ENCODE data around the gene ZCCHC14.

DNA sequence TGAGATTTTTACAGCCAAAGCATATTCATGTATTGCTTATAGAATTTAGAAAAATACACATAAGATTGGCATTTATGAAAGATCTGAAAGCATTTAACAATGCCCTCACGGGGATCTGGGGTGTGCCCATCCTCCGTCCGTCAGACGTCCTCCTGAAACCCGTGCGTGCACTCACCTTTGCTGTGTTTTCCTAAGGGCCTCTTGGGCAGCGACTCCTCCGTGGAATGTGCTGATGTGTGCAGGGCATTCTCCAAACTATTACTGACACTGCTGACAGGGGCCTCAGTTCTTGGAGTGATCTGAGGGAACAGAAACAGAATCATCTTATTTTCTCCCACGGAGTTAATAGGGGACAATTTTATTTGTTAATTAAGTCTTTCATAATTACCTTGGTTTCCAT is 33.0 kb downstream of the ZCCHC14 start:
- TF ChIP-seq SRF (IDR thresholded peaks at IDR 0.05; ENCODE audit: low read depth, low read length) (no peak), SP1 (IDR thresholded peaks at IDR 0.05; ENCODE audit: low read depth, low read length) (no peak), SIN3A (conservative IDR thresholded peaks at IDR 0.05 in 1 of 2, IDR thresholded peaks at IDR 0.05 in 1 of 2; ENCODE audit: low read depth in 1 of 2, low read length in 2 of 2) (no peak), HDAC6 (IDR thresholded peaks at IDR 0.05; ENCODE audit: low read depth, low read length) (no peak), POLR2AphosphoS5 (IDR thresholded peaks at IDR 0.05; ENCODE audit: low read depth, low read length) (no peak), EP300 (IDR thresholded peaks at IDR 0.05; ENCODE audit: borderline replicate concordance in 1 of 2, low read depth in 2 of 2, low read length in 2 of 2) (no peak), EZH2 (IDR thresholded peaks at IDR 0.05; ENCODE audit: low read depth, low read length, severe bottlenecking) (no peak), POLR2A (IDR thresholded peaks at IDR 0.05; ENCODE audit: control extremely low read depth in 1 of 2, low read depth in 2 of 2, low read length in 2 of 2) (no peak), SP4 (IDR thresholded peaks at IDR 0.05; ENCODE audit: low read length) (no peak), BACH1 (IDR thresholded peaks at IDR 0.05; ENCODE audit: low read length) (no peak)
- TF ChIP-seq, protein P1, sequence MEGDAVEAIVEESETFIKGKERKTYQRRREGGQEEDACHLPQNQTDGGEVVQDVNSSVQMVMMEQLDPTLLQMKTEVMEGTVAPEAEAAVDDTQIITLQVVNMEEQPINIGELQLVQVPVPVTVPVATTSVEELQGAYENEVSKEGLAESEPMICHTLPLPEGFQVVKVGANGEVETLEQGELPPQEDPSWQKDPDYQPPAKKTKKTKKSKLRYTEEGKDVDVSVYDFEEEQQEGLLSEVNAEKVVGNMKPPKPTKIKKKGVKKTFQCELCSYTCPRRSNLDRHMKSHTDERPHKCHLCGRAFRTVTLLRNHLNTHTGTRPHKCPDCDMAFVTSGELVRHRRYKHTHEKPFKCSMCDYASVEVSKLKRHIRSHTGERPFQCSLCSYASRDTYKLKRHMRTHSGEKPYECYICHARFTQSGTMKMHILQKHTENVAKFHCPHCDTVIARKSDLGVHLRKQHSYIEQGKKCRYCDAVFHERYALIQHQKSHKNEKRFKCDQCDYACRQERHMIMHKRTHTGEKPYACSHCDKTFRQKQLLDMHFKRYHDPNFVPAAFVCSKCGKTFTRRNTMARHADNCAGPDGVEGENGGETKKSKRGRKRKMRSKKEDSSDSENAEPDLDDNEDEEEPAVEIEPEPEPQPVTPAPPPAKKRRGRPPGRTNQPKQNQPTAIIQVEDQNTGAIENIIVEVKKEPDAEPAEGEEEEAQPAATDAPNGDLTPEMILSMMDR (IDR thresholded peaks at IDR 0.05; ENCODE audit: control extremely low read depth in 1 of 3, insufficient read depth in 1 of 3, low read depth in 1 of 3, low read length in 3 of 3): no peak
